ENCODE results near the gene LACRT. TPM values are rescaled to one million over a fixed set of nuclear protein-coding genes. Genes with fewer than 3 reads are reported as not detected.

The LACRT gene
- total and polyA plus RNA-seq, 2 of the 8 experiments (the other 6 are each of a cell fraction or from before 2014, with no cell fraction given): not detected

DNA sequence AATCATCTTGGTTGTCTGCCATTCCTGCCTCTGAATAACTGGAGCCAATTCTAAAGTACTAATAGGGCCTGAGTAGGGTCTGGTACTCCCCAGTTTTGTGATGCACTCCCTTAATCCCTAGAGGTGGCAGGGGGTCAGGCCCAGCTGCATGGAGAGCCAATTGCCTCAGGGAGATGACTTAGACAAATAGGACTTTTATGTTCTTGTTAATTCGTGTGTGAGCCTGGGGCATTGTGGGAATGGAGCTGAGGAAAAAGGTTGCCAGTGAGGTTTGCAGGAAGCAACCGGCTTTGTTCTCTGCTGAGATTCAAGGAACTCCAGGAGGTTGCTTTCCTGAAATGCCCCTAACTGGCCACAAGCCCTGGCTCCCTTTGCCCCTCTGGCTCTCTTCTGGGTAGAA is 20.2 kb upstream of the LACRT start:
- Histone ChIP-seq H4K8ac (ENCODE audit: extremely low read depth, insufficient read depth, low read length) (no peak overlapping the region), H2BK120ac (replicated peaks; ENCODE audit: low read depth, low read length) (no peak overlapping the region), H3K79me2 (ENCODE audit: control insufficient read depth in 1 of 2, insufficient read depth in 2 of 2, low read length in 2 of 2) (no peaks in the 10 kb centered on the region), H2AFZ (ENCODE audit: low read length) (peak overlapping the region; percentile 26; the same call in 1 of the 2 replicates), H2BK15ac (ENCODE audit: low read length) (no peak overlapping the region), H3K9ac (replicated peaks in 1 of 4; ENCODE audit: extremely low read depth in 1 of 4, low read depth in 3 of 4, low read length in 3 of 4) (no peak overlapping the region), H3K23me2 (ENCODE audit: low read depth, low read length) (no peaks in the 10 kb centered on the region; the same call in 1 of the 2 replicates), H3K18ac (ENCODE audit: extremely low read depth, low read length) (no peak overlapping the region), H4K91ac (replicated peaks; ENCODE audit: insufficient read length, low read length) (no peak overlapping the region), H3K36me3 (ENCODE audit: control insufficient read depth in 2 of 4, insufficient read depth in 4 of 4, low read length in 3 of 4) (no peaks in the 10 kb centered on the region), H3K56ac (replicated peaks; ENCODE audit: insufficient read length, low read depth, low read length) (no peak overlapping the region), H3K27ac (ENCODE audit: low read depth, low read length) (no peak overlapping the region), H3K4me1 (replicated peaks in 1 of 4; ENCODE audit: control insufficient read depth in 3 of 4, insufficient read depth in 4 of 4, low read length in 3 of 4) (peaks cover 0 to 6% (median 1%) of the 10 kb centered on the region in 4 experiments; a peak in 5 of 7 replicates), H4K20me1 (replicated peaks in 1 of 2; ENCODE audit: control insufficient read depth in 1 of 2, insufficient read depth in 2 of 2, low read length in 2 of 2) (no peaks in the 10 kb centered on the region), H3K4me3 (ENCODE audit: extremely low read depth in 1 of 4, insufficient read depth in 2 of 4, low read depth in 3 of 4, low read length in 4 of 4) (no peak overlapping the region), H3K79me1 (ENCODE audit: low read depth, low read length) (no peaks in the 10 kb centered on the region), H3K14ac (ENCODE audit: insufficient read length) (no peak overlapping the region), H3K9me3 (ENCODE audit: insufficient read depth in 2 of 2, low read depth in 1 of 2, low read length in 1 of 2) (no peaks in the 10 kb centered on the region), H3K4ac (replicated peaks; ENCODE audit: insufficient read length, low read depth, low read length) (no peak overlapping the region), H3K23ac (ENCODE audit: insufficient read length) (no peak overlapping the region), H2BK20ac (ENCODE audit: low read length) (no peak overlapping the region), H4K5ac (ENCODE audit: insufficient read length, low read depth, low read length) (no peak overlapping the region), H3K4me2 (ENCODE audit: insufficient read depth in 1 of 2, low read depth in 2 of 2, low read length in 2 of 2) (no peak overlapping the region), H2BK5ac (ENCODE audit: low read depth, low read length) (no peak overlapping the region), H3K27me3 (replicated peaks in 1 of 4; ENCODE audit: control insufficient read depth in 3 of 4, extremely low read depth in 1 of 4, insufficient read depth in 3 of 4, low read length in 3 of 4) (peaks cover 0 to 2% (median 0%) of the 10 kb centered on the region in 4 experiments; a peak in 2 of 7 replicates), H2AK5ac (ENCODE audit: low read depth, low read length) (no peak overlapping the region), H2BK12ac (ENCODE audit: low read depth, low read length) (no peak overlapping the region)
- DNase-seq (ENCODE audit: low read depth in 1 of 2, low spot score in 2 of 2): no peak
- no peak for FAIRE-seq
- CTCF ChIA-PET (ENCODE audit: partially characterized antibody): interaction anchor here (0.7 to 9.4 kb wide), 13 partner anchors 12 to 495 kb away, joined by 3 to 88 read pairs (median 5); no protein-coding TSS in a partner anchor
- TF ChIP-seq RAD21 (IDR thresholded peaks at IDR 0.05 in 1 of 2, conservative IDR thresholded peaks at IDR 0.05 in 1 of 2; ENCODE audit: low read depth in 2 of 2, low read length in 2 of 2) (no peak), BACH1 (IDR thresholded peaks at IDR 0.05; ENCODE audit: low read length) (no peak), BRCA1 (IDR thresholded peaks at IDR 0.05; ENCODE audit: low read depth, low read length) (no peak), RFX5 (IDR thresholded peaks at IDR 0.05; ENCODE audit: borderline replicate concordance, low read depth, low read length) (no peak), TCF12 (IDR thresholded peaks at IDR 0.05; ENCODE audit: low read depth, low read length) (no peak), CHD2 (IDR thresholded peaks at IDR 0.05; ENCODE audit: low read length) (no peak), TAF1 (IDR thresholded peaks at IDR 0.05; ENCODE audit: low read depth, low read length) (no peak), EP300 (IDR thresholded peaks at IDR 0.05; ENCODE audit: borderline replicate concordance in 1 of 2, low read depth in 2 of 2, low read length in 2 of 2) (no peak), NRF1 (IDR thresholded peaks at IDR 0.05; ENCODE audit: low read depth, low read length) (no peak)
- TF ChIP-seq, protein P1, sequence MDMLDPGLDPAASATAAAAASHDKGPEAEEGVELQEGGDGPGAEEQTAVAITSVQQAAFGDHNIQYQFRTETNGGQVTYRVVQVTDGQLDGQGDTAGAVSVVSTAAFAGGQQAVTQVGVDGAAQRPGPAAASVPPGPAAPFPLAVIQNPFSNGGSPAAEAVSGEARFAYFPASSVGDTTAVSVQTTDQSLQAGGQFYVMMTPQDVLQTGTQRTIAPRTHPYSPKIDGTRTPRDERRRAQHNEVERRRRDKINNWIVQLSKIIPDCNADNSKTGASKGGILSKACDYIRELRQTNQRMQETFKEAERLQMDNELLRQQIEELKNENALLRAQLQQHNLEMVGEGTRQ (IDR thresholded peaks at IDR 0.05; ENCODE audit: low read length): no peak
- WGBS, 2 experiments (ENCODE audit: extremely low coverage in 1 of 2, insufficient coverage in 1 of 2, insufficient read length in 1 of 2, insufficient replicate concordance in 2 of 2, low coverage in 1 of 2, low lambda C conversion rate in 2 of 2, missing lambda C conversion rate in 1 of 2): 60% methylated on average over 2 of the region's 2 CpGs; no CpG with 5 or more reads in 1 of the 2 experiments
- POLR2A ChIA-PET (ENCODE audit: partially characterized antibody): interaction anchor here (1.2 kb wide), 1 partner anchor 1391 kb away, joined by 3 read pairs; no protein-coding TSS in a partner anchor

Data from H1 (cell line).